HCEC 1CT (cell line): ENCODE data around the gene C5orf58.

ENCODE experiments used
- DNase-seq: peaks from one replicate; pipeline ENCODE4 v3.0.0-alpha.2; 2017

C5orf58 gene

DNA sequence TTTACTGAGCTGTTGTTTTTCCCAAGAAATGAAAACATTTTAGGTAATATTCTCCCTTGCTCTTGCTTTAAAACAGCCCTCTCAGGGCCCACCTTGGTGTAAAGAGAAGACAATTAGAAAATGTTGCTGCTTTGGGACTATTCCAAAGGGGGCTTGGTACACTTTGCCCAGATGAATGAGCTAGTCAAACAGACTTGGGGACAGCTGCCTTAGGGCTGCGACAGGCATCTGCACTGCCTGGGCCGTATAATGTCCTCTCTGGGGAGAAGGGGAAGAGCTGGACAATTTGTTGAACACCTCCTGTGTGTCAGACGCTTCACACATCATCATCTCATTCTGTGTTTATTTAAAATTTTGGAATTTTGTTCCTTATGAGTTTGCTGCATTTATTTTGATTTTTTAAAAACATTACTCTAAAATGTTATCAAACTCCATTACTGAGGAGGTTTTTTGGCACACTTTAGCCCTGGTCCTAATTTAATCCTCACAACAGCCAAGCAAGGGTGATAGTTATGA lies 28.8 kb downstream of the C5orf58 start:
- no peak for DNase-seq

GRCh38 chr5:170262061-170263045 lies 29.6 kb downstream of the C5orf58 start:
- no peak for DNase-seq

DNA sequence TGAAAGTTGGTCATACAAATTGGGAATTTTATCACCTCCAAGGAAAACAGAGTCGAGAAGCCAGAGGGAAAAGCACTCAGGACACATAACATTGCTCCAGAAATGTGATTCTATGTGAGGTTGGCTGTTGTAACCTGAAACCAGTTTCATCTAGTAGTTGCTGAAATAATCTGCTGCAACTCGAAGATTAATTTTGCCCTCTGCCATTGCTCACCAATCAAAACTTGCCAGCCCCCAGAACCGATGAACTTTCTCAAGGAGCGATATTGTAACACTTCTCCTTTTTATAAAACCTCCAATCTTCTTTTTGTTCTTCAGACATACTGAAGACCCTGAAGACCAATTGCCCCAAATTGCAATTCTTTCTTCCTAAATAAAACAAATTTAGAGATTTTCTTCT lies 31.1 kb downstream of the C5orf58 start:
- no peak for DNase-seq

DNA sequence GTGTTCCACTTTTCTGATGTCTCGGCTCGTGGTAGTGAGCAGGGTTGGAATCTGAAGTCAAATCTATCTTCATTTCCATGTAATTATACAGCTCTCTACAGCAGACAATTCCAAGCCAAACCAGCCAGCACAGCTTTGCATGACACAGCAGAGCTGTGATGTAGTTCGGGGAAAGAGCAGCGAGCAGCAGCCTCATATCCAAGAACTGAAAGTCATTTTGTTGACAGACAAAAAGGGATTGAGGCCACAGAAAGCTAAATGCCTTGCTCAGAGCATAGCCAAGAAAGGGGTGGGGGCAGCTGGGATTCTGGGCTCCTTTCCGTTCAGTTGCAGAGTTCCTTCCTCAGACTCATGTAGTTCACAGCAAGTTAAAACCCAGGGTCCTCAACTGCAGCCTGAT lies 32.7 kb downstream of the C5orf58 start:
- DNase-seq = no peak

GRCh38 chr5:170266570-170267381 lies 34.0 kb downstream of the C5orf58 start:
- DNase-seq = no peak

- peak; percentile 60 for DNase-seq
Measured at GRCh38 chr5:170267431-170268152, 34.8 kb downstream of the C5orf58 start.

DNA sequence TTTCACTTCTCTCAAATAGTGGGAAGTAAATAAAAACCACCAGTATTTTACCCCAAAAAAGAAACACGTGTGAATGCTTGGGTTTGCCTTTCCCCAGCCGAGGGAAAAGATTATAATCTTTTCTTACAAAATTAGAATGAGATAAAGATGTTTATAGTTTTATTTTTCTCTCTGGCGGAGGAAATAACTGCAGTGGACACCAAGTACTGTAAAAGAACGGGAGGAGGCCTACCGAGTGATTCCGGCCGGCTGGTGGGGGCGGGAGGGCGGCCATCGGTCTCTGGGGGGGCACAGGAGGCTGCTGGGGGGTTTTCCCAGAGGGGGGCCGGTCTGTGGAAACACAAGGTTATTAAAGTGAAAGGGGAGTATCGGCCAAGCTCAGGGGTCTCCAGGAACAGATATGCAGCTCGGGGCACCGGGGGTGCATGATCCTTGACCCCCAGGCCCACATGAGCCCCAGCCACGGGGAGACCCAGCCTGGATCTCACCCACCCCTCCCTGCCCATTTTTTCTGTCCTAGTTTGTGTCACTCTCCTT lies 35.4 kb downstream of the C5orf58 start:
- DNase-seq = no peak

- DNase-seq = no peak
Measured at GRCh38 chr5:170268884-170269283, 36.1 kb downstream of the C5orf58 start.

DNA sequence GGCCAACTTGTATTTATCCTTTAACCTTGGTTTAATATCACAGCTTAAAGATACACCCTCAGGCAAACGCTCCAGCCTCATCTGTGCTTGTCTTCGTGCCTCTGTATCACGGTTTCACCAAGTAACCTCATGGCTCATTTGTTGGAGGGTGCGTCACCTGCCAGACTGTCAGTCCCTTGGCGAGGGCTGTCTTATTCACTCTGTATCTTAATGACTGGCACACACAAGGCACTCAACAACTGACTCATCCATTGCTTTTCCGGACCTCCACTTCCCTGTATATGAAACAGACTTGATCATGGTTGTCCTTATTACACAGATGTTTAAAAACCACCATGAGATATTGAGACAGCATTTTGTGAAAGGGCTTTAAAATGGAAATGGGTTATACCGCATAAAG lies 36.8 kb downstream of the C5orf58 start:
- no peak for DNase-seq

DNA sequence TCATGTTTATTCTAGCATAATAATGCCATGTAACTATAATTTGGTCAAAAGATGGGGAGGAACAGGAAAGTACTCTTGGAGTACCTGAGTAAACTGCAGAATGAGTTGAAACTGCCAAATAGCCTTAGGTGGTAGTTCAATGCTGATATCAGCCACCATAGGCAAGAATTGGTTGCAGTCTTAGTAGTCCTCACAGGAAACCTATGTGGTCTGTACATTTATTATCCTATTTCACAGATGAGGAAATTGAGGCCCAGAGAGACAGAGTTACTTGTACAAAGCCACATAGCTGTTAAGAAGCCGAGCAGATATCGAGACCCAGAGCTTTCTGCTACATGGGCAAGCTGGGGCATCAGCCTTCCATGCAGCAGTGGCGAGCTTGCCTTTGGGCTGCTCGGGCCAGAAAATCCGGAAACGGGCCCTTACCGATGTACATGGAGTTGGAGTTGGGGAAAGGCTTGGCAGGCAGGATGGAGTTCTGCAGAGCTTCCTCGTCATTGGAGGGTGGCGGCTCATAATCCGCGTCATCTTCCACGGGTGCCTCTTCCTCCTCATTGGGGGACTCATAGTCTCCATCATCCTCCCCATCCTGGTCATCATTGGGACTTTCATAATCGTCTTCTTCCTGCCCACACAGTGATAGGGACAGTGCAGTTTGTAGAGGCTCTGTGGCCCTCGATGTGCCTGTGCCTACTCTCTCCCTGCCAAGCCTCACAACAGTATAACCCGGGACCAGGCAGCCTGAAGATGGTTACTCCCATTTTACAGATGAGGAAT lies 37.7 kb downstream of the C5orf58 start:
- DNase-seq = no peak

- DNase-seq = no peak
Measured at GRCh38 chr5:170273968-170274710, 41.4 kb downstream of the C5orf58 start.

DNA sequence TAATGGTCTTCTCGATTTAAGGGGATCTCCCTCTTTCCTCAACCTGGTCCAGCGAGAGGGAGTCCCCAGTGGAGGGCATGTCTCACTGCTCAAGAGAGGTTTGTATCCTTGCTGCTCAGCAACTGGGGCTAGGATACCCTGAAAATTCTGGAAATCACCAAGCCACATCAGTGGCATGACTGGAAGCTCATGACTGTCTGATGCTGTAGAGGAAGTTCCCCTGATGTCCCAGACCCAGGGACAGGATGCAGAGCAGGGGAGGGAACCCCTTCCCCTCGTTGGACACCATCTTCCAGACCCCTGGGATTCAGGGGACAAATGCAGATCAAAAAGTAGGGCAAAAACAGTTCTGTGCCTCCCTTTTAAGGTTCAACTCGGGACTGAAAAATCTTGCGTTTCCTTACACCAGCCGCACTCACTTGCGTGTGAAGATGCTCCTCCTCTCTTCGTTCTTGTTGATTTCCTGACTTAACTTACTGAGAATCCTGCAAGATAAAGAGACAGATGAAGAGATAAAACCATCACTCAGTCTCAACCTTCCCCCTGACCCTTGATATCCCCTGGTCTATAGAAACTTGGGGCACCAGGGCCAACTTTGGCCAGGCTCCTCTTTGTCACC lies 42.7 kb downstream of the C5orf58 start:
- DNase-seq = no peak

DNA sequence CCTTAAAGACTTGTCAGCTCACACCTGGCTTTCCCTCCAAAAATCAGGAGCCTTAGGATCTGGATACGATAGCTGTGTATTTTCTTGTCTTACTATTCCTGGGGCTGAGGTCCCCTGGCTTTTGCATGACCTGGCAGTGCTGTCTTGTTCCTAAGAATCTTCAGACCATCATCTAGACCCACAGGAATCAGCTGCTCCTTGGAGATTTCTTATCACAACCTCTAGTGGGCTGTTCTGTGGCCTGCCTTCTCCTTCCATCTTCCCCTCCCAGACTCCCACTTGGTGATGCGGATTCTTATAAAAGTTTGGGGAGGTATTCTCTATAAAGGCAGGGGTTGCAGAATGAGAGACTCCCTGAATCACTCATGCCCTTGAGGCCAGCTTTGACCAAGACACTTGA lies 43.4 kb downstream of the C5orf58 start:
- DNase-seq = no peak

- no peak for DNase-seq
Measured at GRCh38 chr5:170277867-170278281, 45.1 kb downstream of the C5orf58 start.

GRCh38 chr5:170278611-170279458 lies 46.0 kb downstream of the C5orf58 start:
- DNase-seq = no peak

GRCh38 chr5:170279459-170279817 lies 46.7 kb downstream of the C5orf58 start:
- DNase-seq = no peak

- no peak for DNase-seq
Measured at GRCh38 chr5:170280011-170280493, 47.3 kb downstream of the C5orf58 start.

DNA sequence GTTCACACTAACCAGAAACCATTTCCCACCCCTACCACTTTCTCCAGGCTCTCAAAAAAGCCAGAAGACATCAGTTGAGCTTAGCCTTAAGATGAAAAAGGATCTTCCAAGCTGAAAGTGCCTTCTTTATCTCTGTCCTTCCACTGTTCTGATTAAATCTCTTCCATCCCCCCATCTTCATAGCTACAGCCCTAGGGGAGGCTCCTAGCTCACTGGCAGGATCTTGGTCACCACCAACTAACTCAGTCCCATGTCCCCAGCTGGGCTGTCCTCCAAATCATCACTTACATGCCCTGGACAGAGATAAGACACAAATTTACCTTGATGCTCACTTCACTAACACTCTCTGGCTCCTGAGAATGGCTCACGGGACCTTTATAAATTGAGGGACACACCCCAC lies 50.5 kb downstream of the C5orf58 start:
- DNase-seq = no peak

DNA sequence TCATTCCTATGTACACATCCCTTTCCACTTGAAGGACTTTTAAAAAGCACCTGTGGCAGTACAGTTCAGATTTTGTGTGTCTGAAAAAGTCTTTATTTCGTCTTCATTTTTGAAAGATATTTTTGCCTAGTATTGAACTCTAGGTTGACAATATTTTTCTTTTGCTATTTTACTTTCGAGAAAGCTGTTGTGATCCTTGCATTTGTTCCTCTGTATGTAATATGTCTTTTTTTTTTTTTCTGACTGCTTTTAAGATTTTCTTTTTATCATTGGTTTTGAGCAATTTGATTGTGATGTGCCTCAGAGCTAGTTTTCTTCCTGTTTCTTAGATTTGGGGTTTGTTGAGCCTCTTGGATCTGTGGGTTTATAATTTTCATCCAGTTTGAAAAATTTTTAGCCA lies 51.4 kb downstream of the C5orf58 start:
- no peak for DNase-seq

DNA sequence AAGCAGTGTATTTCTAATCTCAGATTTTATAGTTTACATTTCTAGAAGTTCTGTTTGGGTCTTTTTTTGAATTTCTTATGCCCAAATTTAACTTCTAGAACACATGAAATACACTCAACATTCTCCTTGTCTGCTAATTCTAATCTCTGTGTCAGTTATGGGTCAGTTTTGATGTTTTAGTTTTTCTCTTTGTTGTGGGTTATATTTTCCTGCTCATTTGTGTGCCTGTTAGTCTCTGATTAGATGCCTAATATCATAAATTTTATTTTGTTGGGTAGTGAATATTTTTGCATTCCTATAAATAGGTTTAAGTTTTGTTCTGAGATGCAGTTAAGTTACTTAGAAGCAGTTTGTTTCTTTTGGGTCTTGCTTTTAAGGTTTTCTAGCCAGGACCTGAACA lies 52.4 kb downstream of the C5orf58 start:
- DNase-seq = no peak
